Left ventricle myocardium inferior (tissue), 1 donor: Measurements from ENCODE around the gene ZBTB5. TPM values are rescaled to one million over a fixed set of nuclear protein-coding genes. Genes with fewer than 3 reads are reported as not detected.
"Not testable (repeated sequence)": the region's sequence is repeated elsewhere in the genome, so short reads cannot be mapped to it uniquely, and the experiment has no call there.

Source experiments
- DNase-seq: peaks from one replicate; pipeline ENCODE4 v3.0.0-alpha.2; 2020
- H3K27ac ChIP-seq: fragments of 200-600 bp; replicated peaks from 2 replicates; pipeline ENCODE4 v1.8.0; 2021
- H3K27me3 ChIP-seq: fragments of 200-600 bp; 2 replicates; pipeline ENCODE4 v1.8.0; 2021; ENCODE audit warnings: low read depth
- H3K36me3 ChIP-seq: fragments of 200-600 bp; 2 replicates; pipeline ENCODE4 v1.8.0; 2021
- H3K4me1 ChIP-seq: fragments of 200-600 bp; 2 replicates; pipeline ENCODE4 v1.8.0; 2021
- H3K4me3 ChIP-seq: fragments of 200-600 bp; 2 replicates; pipeline ENCODE4 v1.8.0; 2021; ENCODE audit warnings: mild to moderate bottlenecking, moderate library complexity
- H3K9me3 ChIP-seq: fragments of 200-600 bp; replicated peaks from 2 replicates; pipeline ENCODE4 v1.8.0; 2021
- CTCF ChIP-seq: fragments of 200-600 bp; IDR thresholded peaks from 2 replicates; pipeline ENCODE4 v1.8.0; 2021; ENCODE audit warnings: antibody characterized with exemption, mild to moderate bottlenecking, borderline replicate concordance
- intact Hi-C: fragments of 100-400 bp; cut with micrococcal nuclease; formaldehyde crosslinking; loops from one replicate; pipeline ENCODE4 v1.11.0; 2022
- total RNA-seq: library from RNA; stranded (reverse); fragmentation: NEBNext Ultra II Directional; extraction: Animal tissue kit (Norgen Biotek cat#: 25700); gene quantifications from one replicate; pipeline ENCODE4 v1.2.1, GENCODE V29; 2021
- donor health status: DM: no; HTN: yes; CAD: no; lungs with severe emphysema.

ZBTB5 gene
- total RNA-seq, 1 donor from 2014 or later = 4.9 TPM

- H3K9me3 ChIP-seq = no peaks in the 10 kb centered on the region
- peak; percentile 94 for DNase-seq
- H3K4me3 ChIP-seq = peak within 1 kb of the TSS; percentile 80
- H3K27me3 ChIP-seq = no peaks in the 10 kb centered on the region
- peak within 1 kb of the TSS; percentile 79 for H3K27ac ChIP-seq
- intact Hi-C loops = no loop called here
- H3K4me1 ChIP-seq = peaks cover 32% of the 10 kb centered on the region
- no peak for TF ChIP-seq CTCF
- peaks cover 23% of the 10 kb centered on the region for H3K36me3 ChIP-seq
These were observed 20.4 kb upstream of the ZBTB5 start, which contains the start of gene POLR1E for GRCh38 chr9:37485389-37486255. Gene POLR1E, plus strand, starts transcription at chr9:37485948. Its CDS starts 100 bp downstream, at chr9:37486048.

- no peaks in the 10 kb centered on the region for H3K36me3 ChIP-seq
- no peak for TF ChIP-seq CTCF
- no peak for DNase-seq
- H3K27me3 ChIP-seq = peaks cover 27% of the 10 kb centered on the region
- no peak overlapping the region for H3K4me3 ChIP-seq
- intact Hi-C loops = no loop called here
- no peaks in the 10 kb centered on the region for H3K9me3 ChIP-seq
- no peak overlapping the region for H3K27ac ChIP-seq
- H3K4me1 ChIP-seq = peaks cover 6% of the 10 kb centered on the region
These were observed 15.5 kb upstream of the ZBTB5 start for GRCh38 chr9:37480759-37481158.

- DNase-seq, H3K4me3 ChIP-seq, H3K36me3 ChIP-seq, H3K27ac ChIP-seq, H3K4me1 ChIP-seq, intact Hi-C loops: not testable (repeated sequence)
- peaks cover 27% of the 10 kb centered on the region for H3K27me3 ChIP-seq
- H3K9me3 ChIP-seq = peaks cover 16% of the 10 kb centered on the region
These were observed 12.9 kb upstream of the ZBTB5 start for GRCh38 chr9:37477987-37478619.

- Histone ChIP-seq H3K27me3 (peaks cover 27% of the 10 kb centered on the region), H3K9me3 (peaks cover 16% of the 10 kb centered on the region)
- H3K36me3 ChIP-seq, H3K27ac ChIP-seq, H3K4me1 ChIP-seq, intact Hi-C loops, H3K4me3 ChIP-seq, DNase-seq: not testable (repeated sequence)
These were observed 12.2 kb upstream of the ZBTB5 start for GRCh38 chr9:37477443-37477842.

GRCh38 chr9:37476930-37477329 is 11.7 kb upstream of the ZBTB5 start:
- no peak for DNase-seq
- intact Hi-C loops = no loop called here
- H3K9me3 ChIP-seq = peaks cover 16% of the 10 kb centered on the region

GRCh38 chr9:37474438-37474837 is 9.2 kb upstream of the ZBTB5 start:
- no peak overlapping the region for H3K4me3 ChIP-seq
- peaks cover 16% of the 10 kb centered on the region for H3K9me3 ChIP-seq
- H3K27ac ChIP-seq = no peak overlapping the region
- intact Hi-C loops = no loop called here
- H3K4me1 ChIP-seq = peaks cover 11% of the 10 kb centered on the region
- TF ChIP-seq CTCF = no peak
- no peak for DNase-seq
- H3K36me3 ChIP-seq = no peaks in the 10 kb centered on the region
- H3K27me3 ChIP-seq = peaks cover 27% of the 10 kb centered on the region

More at GRCh38 chr9:37476930-37477329, 11.7 kb upstream of the ZBTB5 start:
- TF ChIP-seq CTCF = no peak
- Histone ChIP-seq H3K27ac (no peak overlapping the region), H3K4me1 (peaks cover 9% of the 10 kb centered on the region), H3K36me3 (no peaks in the 10 kb centered on the region), H3K27me3 (peaks cover 27% of the 10 kb centered on the region), H3K4me3 (no peak overlapping the region)

GRCh38 chr9:37473982-37474381 is 8.7 kb upstream of the ZBTB5 start:
- H3K9me3 ChIP-seq = peaks cover 16% of the 10 kb centered on the region
- DNase-seq, H3K4me3 ChIP-seq, H3K36me3 ChIP-seq, intact Hi-C loops, H3K27ac ChIP-seq: not testable (repeated sequence)
- peaks cover 11% of the 10 kb centered on the region for H3K4me1 ChIP-seq
- peaks cover 24% of the 10 kb centered on the region for H3K27me3 ChIP-seq
